Subcutaneous adipose tissue (tissue), 4 donors: ENCODE data around the gene DPP6. TPM values are rescaled to one million over a fixed set of nuclear protein-coding genes. Genes with fewer than 3 reads are reported as not detected.

ENCODE experiments used
- total RNA-seq, 4 donors: library from RNA; depleted of rRNA; stranded (reverse); fragments of >200 nt; gene quantifications; one replicate each; pipeline ENCODE4 v1.1.0, GENCODE V29; 2016
- TF ChIP-seq, protein P1 (sequence below): fragments of 450-650 bp; IDR thresholded peaks from one replicate; pipeline ENCODE4 v1.5.1; 2016; ENCODE audit warnings: low read depth, mild to moderate bottlenecking, control low read depth, antibody characterized with exemption, moderate library complexity

The DPP6 gene
- total RNA-seq, 4 donors from 2014 or later, result 0.19 to 2.0 (median 0.85) TPM; not detected in 1

DNA sequence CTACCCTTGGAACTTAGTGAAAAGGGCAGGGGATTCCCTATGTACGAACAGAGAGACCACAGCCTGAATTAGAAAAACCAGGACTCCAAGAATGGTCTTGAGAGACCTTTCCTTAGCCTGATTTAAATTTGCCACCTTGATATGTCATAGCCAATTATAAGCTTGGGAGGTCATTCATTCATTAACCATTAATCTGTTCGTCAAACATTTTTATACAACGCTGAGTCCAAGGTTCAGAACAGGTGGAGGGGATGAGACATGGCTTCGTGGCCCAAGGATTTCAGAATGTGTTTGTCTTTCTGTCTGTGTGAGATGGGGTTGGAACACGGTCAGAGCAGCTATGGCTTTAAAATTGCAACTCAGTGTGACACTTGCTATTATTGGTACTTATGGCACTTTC is 792.8 kb downstream of the DPP6 start:
- TF ChIP-seq, protein P1, sequence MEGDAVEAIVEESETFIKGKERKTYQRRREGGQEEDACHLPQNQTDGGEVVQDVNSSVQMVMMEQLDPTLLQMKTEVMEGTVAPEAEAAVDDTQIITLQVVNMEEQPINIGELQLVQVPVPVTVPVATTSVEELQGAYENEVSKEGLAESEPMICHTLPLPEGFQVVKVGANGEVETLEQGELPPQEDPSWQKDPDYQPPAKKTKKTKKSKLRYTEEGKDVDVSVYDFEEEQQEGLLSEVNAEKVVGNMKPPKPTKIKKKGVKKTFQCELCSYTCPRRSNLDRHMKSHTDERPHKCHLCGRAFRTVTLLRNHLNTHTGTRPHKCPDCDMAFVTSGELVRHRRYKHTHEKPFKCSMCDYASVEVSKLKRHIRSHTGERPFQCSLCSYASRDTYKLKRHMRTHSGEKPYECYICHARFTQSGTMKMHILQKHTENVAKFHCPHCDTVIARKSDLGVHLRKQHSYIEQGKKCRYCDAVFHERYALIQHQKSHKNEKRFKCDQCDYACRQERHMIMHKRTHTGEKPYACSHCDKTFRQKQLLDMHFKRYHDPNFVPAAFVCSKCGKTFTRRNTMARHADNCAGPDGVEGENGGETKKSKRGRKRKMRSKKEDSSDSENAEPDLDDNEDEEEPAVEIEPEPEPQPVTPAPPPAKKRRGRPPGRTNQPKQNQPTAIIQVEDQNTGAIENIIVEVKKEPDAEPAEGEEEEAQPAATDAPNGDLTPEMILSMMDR, result no peak

DNA sequence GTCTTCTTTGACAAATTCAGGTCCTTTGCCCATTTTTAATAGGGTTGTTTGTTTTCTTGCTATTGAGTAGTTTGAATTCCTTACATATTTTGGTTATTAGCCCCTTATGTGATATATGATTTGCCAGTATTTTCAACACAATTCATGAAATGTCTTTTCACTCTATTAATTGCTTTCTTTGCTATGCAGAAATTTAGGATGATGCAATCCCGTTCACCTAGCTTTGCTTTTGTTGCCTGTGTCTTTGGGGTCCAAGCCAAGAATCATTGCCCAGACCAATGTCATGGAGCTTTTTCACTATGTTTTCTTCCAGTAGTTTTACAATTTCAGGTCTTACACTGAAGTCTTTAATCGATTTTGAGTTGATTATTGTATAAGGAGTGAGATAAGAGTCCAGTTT is 796.3 kb downstream of the DPP6 start:
- TF ChIP-seq, protein P1, result no peak

DNA sequence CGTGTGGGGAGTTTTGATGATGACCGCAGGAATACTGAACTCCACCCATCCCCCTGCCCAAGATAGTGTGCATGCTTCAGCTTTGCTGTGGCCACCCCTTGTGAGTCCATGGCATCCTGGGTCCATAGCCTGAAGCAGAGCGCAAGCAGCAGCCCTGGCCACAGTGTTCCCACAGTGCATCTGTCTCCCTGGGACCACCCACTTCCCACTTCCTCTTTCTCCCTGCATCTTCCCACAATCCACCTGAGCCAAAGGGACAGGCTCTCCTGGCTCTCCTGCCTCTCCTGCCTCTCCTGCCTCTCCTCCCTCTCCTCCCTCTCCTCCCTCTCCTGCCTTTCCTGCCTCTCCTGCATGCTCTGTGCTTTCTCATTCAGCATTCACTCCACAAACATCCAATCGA is 800.0 kb downstream of the DPP6 start:
- TF ChIP-seq, protein P1, result no peak

- TF ChIP-seq, protein P1, result no peak
These were observed 801.0 kb downstream of the DPP6 start for GRCh38 chr7:154853063-154853726.

GRCh38 chr7:154853727-154854095 is 801.5 kb downstream of the DPP6 start:
- TF ChIP-seq, protein P1, result no peak

- TF ChIP-seq, protein P1, result no peak
These were observed 802.6 kb downstream of the DPP6 start for GRCh38 chr7:154854836-154855235.

GRCh38 chr7:154855366-154855765 is 803.2 kb downstream of the DPP6 start:
- TF ChIP-seq, protein P1, result no peak
